Calu3 (cell line): Measurements from ENCODE around the gene HYAL3. TPM values are rescaled to one million over a fixed set of nuclear protein-coding genes. Genes with fewer than 3 reads are reported as not detected.

ENCODE experiments used
- BruUV-seq: library from RNA; stranded (reverse); fragments of 400-500 nt; replicated peaks from 2 replicates; lab custom pipeline; 2021; lab: Mats Ljungman, UMichigan
- CTCF ChIA-PET: fragments of 300-600 bp; sonication (Branson Sonifier 250); formaldehyde crosslinking; loops from one replicate; lab custom pipeline; 2022; ENCODE audit warnings: antibody characterized with exemption; lab: Charles Lee
- DNase-seq: peaks from one replicate; pipeline ENCODE4 v3.0.0; 2022
- H3K27ac Mint-ChIP-seq: one replicate; pipeline ENCODE4 v1.8.0; 2022; ENCODE audit warnings: mixed read lengths; ENCODE audit not compliant: unreplicated experiment
- H3K27me3 Mint-ChIP-seq: one replicate; pipeline ENCODE4 v1.8.0; 2022; ENCODE audit warnings: mixed read lengths; ENCODE audit not compliant: unreplicated experiment
- H3K36me3 Mint-ChIP-seq: one replicate; pipeline ENCODE4 v1.8.0; 2022; ENCODE audit warnings: mild to moderate bottlenecking, moderate library complexity, mixed read lengths; ENCODE audit not compliant: insufficient read depth, unreplicated experiment
- H3K4me1 Mint-ChIP-seq: one replicate; pipeline ENCODE4 v1.8.0; 2022; ENCODE audit warnings: mild to moderate bottlenecking, low read depth, mixed read lengths; ENCODE audit not compliant: unreplicated experiment
- H3K4me3 Mint-ChIP-seq: one replicate; pipeline ENCODE4 v1.8.0; 2022; ENCODE audit warnings: mild to moderate bottlenecking, low read depth, moderate library complexity, mixed read lengths; ENCODE audit not compliant: unreplicated experiment
- H3K9me3 Mint-ChIP-seq: one replicate; pipeline ENCODE4 v1.8.0; 2022; ENCODE audit warnings: low read depth, mixed read lengths; ENCODE audit not compliant: unreplicated experiment
- intact Hi-C: fragments of 100-400 bp; cut with micrococcal nuclease; formaldehyde crosslinking; loops from one replicate; pipeline ENCODE4 v1.10.0; 2022; ENCODE audit not compliant: unreplicated experiment
- total RNA-seq: library from RNA; stranded (reverse); gene quantifications from 2 replicates; pipeline ENCODE4 v1.2.3, GENCODE V29; 2022
- TF ChIP-seq, protein P1 (sequence below): fragments of 200-600 bp; IDR thresholded peaks from one replicate; pipeline ENCODE4 v1.8.0; 2022; ENCODE audit warnings: antibody characterized with exemption; ENCODE audit not compliant: unreplicated experiment

HYAL3 gene
- total RNA-seq, 1 experiment from 2014 or later, result 5.5 TPM

DNA sequence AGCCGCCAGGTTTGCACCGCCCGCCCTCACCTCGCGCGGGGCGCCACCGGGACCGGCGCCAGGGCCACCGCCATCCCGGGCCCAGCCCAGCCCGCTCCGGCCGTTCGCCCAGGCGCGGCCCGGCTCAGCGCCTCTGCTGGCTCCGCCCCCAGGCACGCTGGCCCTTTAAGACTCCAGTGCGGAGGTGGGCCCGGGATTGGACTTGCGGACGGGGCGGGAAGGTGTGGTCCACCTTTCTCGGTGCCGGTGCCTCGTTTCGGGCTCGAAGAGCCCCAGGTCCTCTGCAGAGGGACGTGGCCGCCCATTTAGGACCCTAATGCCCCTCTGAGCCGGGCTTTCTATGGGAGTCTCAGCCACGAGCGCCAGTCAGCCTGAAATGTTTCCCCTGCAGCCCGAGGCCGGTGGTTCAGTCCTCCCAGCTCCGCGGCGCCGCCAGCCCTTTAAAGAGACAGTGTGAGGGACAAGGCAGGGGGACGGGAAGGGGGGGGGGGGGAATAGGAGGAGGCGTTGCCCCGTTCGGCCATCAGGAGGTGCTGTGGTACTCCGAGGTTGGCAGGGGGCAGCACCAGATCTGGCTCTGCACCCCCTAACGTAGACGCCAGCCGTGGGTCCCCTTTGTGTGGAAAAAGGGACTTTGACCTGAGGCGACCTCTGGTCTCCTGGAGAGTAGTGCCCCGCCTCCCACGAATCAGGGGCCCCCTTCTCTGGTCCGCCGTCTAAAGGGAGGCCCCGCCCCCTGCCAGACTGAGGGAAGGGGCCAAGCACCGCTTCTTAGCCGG lies 22.3 kb upstream of the HYAL3 start:
- BruUV-seq, result no TSS peak
- Mint-ChIP-seq H3K27ac (peak overlapping the region; percentile 94), H3K9me3 (no peaks in the 10 kb centered on the region), H3K36me3 (peaks cover 37% of the 10 kb centered on the region), H3K4me1 (peaks cover 6% of the 10 kb centered on the region), H3K4me3 (peak overlapping the region; percentile 74), H3K27me3 (no peaks in the 10 kb centered on the region)
- DNase-seq, result peak; percentile 91
- intact Hi-C loops, result loop anchor here (10.0 kb wide), 1 partner anchor 47 kb away; the partner anchor contains the start of gene LSMEM2
- TF ChIP-seq, protein P1, sequence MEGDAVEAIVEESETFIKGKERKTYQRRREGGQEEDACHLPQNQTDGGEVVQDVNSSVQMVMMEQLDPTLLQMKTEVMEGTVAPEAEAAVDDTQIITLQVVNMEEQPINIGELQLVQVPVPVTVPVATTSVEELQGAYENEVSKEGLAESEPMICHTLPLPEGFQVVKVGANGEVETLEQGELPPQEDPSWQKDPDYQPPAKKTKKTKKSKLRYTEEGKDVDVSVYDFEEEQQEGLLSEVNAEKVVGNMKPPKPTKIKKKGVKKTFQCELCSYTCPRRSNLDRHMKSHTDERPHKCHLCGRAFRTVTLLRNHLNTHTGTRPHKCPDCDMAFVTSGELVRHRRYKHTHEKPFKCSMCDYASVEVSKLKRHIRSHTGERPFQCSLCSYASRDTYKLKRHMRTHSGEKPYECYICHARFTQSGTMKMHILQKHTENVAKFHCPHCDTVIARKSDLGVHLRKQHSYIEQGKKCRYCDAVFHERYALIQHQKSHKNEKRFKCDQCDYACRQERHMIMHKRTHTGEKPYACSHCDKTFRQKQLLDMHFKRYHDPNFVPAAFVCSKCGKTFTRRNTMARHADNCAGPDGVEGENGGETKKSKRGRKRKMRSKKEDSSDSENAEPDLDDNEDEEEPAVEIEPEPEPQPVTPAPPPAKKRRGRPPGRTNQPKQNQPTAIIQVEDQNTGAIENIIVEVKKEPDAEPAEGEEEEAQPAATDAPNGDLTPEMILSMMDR, result peak; percentile 12
- CTCF ChIA-PET, result interaction anchor here (0.5 to 0.7 kb wide), 4 partner anchors 15 to 62 kb away, joined by 3 to 5 read pairs (median 4); partner anchors contain the start of genes CYB561D2 and NPRL2

DNA sequence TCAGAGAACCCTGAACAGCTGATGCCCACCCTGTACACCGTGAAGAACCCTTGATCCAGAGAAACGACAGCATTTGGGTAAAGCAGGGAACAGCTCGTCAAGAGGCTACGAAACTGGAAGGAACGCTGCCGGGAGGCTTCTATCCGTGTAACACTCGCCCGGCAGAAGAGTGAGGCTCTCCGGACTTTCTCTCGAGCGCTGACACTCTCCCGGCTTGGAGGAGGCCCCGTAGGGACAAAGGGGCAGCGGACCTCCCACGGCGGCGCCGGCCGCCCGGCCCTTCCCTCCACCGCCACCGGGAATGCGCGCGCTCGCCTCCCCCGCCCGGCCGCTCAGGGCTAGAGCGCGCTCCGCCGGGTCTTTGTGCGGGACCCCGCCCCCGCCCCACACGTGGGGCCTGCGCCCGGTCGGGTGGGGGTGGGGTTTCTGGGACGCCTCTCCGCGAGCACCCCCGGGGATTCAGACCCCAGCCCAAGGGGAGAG lies 21.7 kb upstream of the HYAL3 start:
- peak overlapping the region; percentile 94 for H3K27ac Mint-ChIP-seq
- peak overlapping the region; percentile 74 for H3K4me3 Mint-ChIP-seq
- peak; percentile 84 for DNase-seq
- no TSS peak for BruUV-seq
- no peaks in the 10 kb centered on the region for H3K27me3 Mint-ChIP-seq
- H3K4me1 Mint-ChIP-seq, result peaks cover 12% of the 10 kb centered on the region
- peaks cover 41% of the 10 kb centered on the region for H3K36me3 Mint-ChIP-seq
- intact Hi-C loops, result loop anchor here (10.0 kb wide), 1 partner anchor 46 kb away; the partner anchor contains the start of gene LSMEM2
- no peaks in the 10 kb centered on the region for H3K9me3 Mint-ChIP-seq
- CTCF ChIA-PET, result interaction anchor here (0.5 to 0.7 kb wide), 4 partner anchors 15 to 61 kb away, joined by 3 to 5 read pairs (median 4); partner anchors contain the start of genes CYB561D2 and NPRL2
- TF ChIP-seq, protein P1, result no peak

DNA sequence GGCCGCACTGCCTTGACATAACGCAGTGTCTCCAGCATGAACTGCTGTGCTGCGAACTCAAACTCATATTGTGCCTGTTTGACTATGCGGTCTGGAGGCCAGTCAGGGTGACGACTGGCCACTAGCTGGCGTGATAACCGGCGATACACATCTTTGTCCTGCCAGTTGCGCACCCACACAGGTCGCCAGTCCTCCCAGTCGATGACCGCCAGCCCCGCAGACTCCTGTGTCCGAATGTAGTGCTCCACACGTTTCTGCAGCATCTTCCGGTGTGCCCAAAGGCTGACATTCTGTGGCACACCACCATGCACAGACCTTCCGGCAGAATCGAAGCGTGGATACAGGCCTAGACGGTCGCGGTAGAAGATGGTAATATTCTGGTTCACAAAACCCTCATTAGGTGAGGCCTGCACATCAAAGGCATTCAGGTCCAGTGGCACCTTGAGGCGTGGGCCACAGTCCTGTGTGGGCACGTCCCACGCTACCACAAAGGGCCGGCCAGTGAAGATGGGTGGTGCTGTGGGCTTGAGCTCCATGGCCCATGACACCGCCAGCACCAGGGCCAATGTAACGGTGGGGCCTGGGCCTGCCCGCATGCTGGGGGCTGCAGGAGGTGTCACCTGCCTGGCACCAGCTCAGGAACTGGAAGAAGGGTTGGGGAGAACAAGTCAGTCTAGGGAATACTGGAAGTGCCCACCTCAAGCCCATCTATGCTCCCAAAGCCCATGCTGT lies 20.9 kb upstream of the HYAL3 start:
- Mint-ChIP-seq H3K27me3 (no peaks in the 10 kb centered on the region), H3K9me3 (no peaks in the 10 kb centered on the region), H3K4me3 (peak overlapping the region; percentile 74), H3K36me3 (peaks cover 41% of the 10 kb centered on the region), H3K4me1 (peaks cover 18% of the 10 kb centered on the region), H3K27ac (no peak overlapping the region)
- TF ChIP-seq, protein P1, result no peak
- intact Hi-C loops, result loop anchor here (10.0 kb wide), 1 partner anchor 45 kb away; the partner anchor contains the start of gene LSMEM2
- CTCF ChIA-PET, result no interaction called here
- BruUV-seq, result TSS peak; percentile 42
- no peak for DNase-seq

DNA sequence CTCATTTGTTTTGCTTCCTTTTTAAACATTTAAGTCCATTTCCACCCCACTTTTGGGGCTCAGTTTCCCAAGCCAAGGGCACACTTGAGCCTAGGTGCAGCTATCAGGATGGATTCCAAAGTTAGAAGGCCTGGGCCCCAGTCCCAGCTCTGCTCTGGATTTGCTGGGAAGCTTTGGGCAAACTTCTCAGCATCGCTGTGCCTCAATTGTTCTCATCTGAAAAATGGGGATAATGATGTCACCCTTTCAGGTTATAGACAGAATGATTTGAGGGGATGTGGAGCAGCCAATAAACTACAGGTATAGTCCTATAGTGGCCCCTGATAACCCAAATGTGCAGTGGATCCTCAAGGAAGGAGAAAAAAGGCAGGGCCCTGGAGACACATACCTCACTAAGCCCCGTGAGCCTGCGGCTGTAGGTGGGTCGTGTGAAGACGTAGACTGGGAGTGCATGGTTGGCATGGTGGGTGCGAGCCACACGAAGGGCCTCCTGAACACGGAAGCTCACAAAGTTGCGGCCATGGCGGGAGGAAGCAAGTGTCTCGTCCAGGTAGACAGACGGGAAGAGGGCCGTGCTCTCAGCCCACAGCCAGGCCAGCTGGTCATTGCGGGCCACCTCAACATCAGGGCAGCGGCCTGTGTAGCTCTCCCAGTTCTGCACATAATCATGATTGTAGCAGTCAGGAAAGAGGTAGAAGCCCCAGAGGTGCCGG lies 20.1 kb upstream of the HYAL3 start:
- CTCF ChIA-PET, result interaction anchor here (0.6 to 0.8 kb wide), 2 partner anchors 20 to 1275 kb away, joined by 3 to 6 read pairs; partner anchors contain the start of genes HYAL3 and NAA80
- TF ChIP-seq, protein P1, result no peak
- no TSS peak for BruUV-seq
- no peak for DNase-seq
- H3K4me1 Mint-ChIP-seq, result peaks cover 23% of the 10 kb centered on the region
- intact Hi-C loops, result no loop called here
- no peaks in the 10 kb centered on the region for H3K27me3 Mint-ChIP-seq
- no peaks in the 10 kb centered on the region for H3K9me3 Mint-ChIP-seq
- H3K27ac Mint-ChIP-seq, result no peak overlapping the region
- H3K4me3 Mint-ChIP-seq, result peak overlapping the region; percentile 74
- H3K36me3 Mint-ChIP-seq, result peaks cover 41% of the 10 kb centered on the region
